Stimulated activated CD4-positive, alpha-beta T cell treated with anti-CD3 and anti-CD28 coated beads, Interleukin-2, amount 100 ng/mL, for 24 hours (primary cell): Measurements from ENCODE around the gene FAM83D.

Experiments
- DNase-seq, 2 donors: peaks; one replicate each; pipeline ENCODE4 v3.0.0-alpha.2; 2020

FAM83D gene

DNA sequence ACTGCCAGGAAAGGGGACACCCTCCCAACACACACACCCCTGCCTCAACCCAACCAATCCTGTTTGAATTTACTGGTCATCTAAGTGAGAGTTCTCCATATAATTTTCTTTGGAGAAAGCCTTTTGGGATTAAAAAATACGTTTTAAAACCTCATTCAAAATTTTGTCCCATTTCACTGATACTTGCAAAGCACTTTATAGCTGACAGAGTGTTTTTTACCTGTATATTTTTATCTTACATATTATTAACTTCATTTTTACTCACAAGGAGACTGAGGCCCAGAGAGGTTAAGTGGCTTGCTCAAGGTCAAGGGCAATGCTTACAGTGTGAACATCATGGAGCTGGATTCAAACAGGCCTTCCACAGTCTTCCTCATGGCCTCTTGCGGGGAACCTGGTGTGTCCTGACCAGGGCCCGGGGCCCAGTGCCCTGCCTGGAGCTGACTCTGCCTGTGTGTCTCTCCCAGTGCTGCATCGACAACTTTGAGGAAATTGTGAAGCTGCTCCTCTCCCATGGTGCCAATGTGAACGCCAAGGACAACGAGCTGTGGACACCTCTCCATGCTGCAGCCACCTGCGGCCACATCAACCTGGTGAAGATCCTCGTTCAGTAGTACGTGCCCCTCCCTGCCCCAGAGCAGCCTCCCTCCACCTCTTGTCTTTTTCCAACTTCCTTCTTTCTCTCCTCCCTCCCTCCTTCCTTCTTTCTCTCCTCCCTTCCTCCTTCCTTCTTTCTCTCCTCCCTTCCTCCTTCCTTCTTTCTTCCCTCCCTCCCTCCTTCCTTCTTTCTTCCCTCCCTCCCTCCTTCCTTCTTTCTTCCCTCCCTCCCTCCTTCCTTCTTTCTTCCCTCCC is 30.9 kb upstream of the FAM83D start:
- DNase-seq, result no peak

DNA sequence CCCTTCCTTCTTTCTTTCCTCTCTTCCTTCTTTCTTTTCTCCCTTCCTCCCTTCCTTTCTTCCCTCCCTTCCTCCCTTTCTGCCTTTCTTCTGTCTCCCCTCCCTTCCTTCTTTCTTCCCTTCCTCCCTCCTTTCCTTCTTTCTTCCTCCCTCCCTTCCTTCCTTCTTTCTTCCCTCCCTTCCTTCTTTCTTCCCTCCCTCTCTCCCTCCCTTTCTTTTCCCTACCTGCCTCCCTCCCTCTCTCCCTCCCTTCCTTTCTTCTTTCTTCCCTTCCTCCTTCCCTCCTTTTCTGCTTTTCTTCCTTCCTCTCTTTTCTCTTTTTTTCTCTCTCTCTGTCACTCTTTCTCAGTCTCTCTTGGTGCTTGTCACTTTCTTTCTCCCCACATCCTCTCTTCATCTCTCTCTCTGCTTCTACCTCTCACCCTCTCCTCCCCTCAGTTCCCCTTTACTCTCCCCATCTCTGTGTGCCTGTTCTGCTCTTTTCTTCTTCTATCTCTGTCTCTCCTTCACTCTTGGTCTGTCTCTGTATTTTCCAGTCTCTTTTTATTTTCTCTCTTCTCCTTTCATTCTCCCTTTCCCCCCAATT is 30.1 kb upstream of the FAM83D start:
- no peak for DNase-seq

DNA sequence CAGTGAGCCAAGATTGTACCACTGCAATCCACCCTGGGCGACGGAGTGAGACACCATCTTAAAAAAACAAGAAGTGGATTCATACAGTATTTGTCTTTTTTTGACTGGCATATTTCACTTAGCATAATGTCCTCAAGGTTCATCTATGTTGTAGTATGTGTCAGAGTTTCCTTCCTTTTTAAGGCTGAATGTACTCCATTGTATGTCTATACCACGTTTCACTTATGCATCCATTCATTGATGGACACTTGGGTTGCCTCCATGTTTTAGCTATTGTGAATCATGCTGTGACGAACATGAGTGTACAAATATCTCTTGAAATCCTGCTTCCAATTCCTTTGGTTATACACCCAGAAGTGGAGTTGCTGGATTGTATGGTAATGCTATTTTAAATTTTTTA is 28.9 kb upstream of the FAM83D start:
- no peak for DNase-seq

- no peak for DNase-seq
Observed at GRCh38 chr20:38900606-38901005, 25.6 kb upstream of the FAM83D start.

- DNase-seq, result no peak
Observed at GRCh38 chr20:38902601-38903000, 23.6 kb upstream of the FAM83D start.

- DNase-seq, result no peak
Observed at GRCh38 chr20:38903335-38903734, 22.9 kb upstream of the FAM83D start.

DNA sequence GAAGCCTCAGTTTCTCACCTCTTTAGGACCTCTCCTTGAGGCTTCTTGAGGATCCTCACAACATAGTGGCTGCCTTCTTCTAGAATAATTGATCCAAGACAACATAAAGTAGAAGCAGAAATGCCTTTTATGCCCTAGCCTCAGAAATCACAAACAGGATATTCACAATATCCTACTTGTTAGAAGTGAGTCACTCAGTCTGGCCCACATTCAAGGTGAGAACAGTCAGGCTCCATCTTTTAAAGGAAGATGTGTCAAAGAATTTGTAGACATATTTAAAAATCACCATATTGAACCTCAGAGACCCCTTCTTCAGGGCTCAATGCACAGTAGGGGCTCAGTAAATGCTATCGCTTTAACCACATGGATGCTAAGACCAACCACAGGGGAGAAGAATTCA is 20.8 kb upstream of the FAM83D start:
- DNase-seq, result no peak

- no peak for DNase-seq
Observed at GRCh38 chr20:38907918-38908677, 18.1 kb upstream of the FAM83D start.

- no peak for DNase-seq
Observed at GRCh38 chr20:38915355-38915754, 10.9 kb upstream of the FAM83D start.

DNA sequence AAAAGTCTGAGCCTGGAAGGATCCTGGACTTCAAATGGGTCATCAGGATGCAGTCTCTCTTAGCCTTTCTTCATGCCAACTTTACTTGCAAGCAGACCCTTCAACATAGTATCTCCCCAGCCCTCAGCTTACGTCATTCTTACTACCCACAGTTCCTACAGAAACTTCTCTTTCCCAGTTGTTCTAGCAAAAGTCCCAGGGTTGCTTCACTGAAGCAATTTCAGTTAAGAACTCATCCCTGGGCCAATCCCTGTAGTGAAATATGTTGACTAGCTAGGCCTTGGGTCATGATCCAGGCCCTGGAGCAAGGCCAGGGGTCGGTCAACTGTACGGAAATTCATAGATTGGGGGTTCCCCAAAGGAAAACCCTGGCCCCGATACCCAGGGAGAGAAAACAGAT is 8.6 kb upstream of the FAM83D start:
- DNase-seq, result no peak

GRCh38 chr20:38918172-38918571 is 8.0 kb upstream of the FAM83D start:
- no peak for DNase-seq

- no peak for DNase-seq
Observed at GRCh38 chr20:38919683-38920082, 6.5 kb upstream of the FAM83D start.

- DNase-seq, result no peak
Observed at GRCh38 chr20:38920411-38920810, 5.8 kb upstream of the FAM83D start.

- no peak for DNase-seq
Observed at GRCh38 chr20:38920851-38921250, 5.4 kb upstream of the FAM83D start.

DNA sequence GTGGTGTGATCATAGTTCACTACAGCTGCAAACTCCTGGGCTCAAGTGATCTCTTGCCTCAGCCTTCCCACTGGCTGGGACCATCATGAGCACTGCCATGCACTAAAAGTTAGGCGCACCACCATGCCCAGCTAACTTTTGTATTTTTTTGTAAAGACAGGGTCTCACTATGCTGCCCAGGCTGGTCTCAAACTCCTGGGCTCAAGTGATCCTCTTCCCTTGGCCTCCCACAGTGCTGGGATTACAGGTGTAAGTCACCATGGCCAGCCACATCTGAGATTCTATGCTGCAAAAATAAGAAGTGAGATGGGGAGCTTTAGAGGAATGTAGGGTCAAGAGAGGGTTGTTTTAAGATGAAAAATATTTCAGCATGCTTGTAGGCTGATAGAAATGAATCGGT is 1.5 kb upstream of the FAM83D start:
- DNase-seq, result no peak

DNA sequence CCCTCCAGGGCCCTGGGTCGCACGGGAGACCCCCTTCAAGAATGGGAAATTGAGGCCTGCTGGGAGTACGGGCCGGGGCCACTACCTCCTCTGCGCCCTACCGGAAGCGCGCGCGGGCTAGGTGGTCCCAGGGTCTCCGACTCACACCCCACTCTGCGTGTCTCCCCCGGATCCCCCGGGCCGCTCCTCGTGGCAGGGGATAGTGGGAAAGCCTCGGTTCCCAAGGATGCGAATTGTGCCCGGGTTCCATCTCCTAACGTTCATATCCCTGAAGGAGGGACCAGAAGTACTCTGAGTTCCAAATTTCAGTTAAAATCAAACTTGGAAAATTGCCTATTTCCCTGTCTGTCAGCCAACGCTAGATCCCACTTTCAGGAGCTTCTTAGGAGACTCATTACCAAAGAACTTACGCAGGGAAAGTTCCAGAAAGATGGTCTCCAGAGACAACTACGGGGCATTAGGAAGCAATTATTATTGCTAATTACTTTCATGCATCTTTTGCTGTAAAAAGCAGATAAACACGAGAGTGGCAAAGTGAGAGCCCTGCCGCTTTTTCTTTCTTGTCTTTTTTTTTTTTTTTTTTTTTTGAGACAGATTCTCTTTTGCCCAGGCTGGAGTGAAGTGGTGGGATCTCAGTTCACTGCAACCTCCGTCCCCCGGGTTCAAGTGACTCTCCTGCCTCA is 858 bp downstream of the FAM83D start:
- DNase-seq, result no peak

- DNase-seq, result no peak
Observed at GRCh38 chr20:38927902-38928578, 1.8 kb downstream of the FAM83D start.

DNA sequence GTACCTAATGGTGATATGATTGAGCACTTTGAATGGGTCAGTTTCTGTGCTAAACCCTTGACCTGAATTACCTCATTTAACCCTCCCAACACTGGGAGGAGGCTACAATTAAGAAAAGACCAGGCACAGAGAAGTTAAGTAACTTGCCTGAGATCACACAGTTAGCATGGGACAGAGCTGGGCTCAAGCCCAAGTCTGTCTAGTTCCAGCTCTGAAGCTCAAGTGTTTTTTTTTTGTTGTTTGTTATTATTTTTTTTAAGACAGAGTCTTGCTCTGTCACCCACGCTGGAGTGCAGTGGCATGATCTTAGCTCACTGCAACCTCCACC is 4.0 kb downstream of the FAM83D start:
- no peak for DNase-seq

DNA sequence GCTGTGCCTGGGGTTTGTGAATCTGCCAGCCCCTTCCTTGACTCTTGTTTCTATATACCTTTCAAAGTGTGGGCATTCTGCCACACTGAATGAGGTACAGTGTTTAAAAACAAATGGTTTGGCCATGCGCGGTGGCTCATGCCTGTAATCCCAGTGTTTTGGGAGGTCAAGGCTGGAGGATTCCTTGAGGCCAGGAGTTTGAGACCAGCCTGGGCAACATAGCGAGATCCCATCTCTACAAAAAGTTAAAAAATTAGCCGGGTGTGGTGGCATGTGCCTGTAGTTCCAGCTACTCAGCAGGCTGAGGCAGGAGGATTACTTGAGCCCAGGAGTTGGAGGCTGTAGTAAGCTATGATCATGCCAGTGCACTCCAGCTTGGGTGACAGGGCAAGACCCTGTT is 5.8 kb downstream of the FAM83D start:
- DNase-seq, result no peak

DNA sequence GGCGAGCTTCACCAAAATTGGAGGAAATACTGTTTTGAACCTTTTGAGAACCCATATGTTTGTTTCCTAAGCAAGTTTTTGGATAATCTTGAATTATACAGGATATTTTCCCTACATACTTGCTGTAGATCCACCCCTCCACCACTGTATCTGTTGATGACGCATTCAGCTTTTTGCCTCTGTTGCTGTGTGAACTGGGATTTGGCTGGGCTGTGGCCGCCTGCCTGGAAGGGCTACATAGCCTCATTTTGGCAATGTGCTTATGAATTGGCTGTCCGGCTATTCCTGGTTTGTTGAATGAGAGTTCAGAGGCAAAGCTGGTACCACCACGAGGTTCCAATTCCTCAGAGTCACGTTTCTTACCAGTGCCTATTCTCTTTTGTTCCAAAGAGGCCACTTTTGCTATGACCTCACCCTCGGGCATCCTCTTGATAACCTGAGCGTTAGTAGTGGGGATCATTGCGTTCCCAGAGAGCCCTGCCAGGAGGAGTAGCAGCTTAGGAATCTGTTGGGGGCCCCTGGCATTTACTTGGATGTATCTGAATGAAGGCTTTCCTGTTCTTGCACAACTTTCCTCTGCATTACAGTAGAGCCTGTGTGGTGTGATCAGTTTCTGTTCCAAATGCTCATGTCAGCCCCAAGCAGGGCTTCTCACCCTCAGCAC is 6.4 kb downstream of the FAM83D start:
- no peak for DNase-seq

GRCh38 chr20:38934530-38934929 is 8.3 kb downstream of the FAM83D start:
- no peak for DNase-seq

DNA sequence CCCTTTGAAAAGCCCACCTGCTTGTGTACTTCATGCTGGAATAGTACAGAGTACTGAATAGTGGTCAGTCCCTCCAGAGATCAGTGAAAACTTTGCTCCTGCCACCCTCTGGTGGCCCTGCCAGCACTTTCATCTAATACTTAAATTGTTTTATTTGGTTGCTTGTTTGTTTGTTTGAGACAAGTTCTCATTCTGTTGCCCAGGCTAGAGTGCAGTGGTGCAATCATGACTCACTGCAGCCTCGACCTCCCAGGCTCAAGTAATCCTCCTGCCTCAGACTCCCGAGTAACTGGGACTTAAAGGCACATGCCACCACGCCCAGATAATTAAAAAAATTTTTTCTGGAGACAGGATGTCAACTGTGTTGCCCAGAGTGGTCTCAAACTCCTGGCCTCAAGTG is 9.1 kb downstream of the FAM83D start:
- no peak for DNase-seq
